Measurements from ENCODE around the gene CKMT2. TPM values are rescaled to one million over a fixed set of nuclear protein-coding genes. Genes with fewer than 3 reads are reported as not detected.

CKMT2 gene
- polyA plus RNA-seq, 1 experiment: 0.11 TPM

GRCh38 chr5:81194633-81195334 lies 38.3 kb upstream of the CKMT2 start:
- Histone ChIP-seq H3K27ac (ENCODE audit: low read depth, low read length) (no peak overlapping the region), H3K4me3 (ENCODE audit: low read depth, low read length) (0 out of 2 replicates have a peak overlapping the region, but pooled peaks have one; percentile 31), H3K9me3 (ENCODE audit: control insufficient read depth, insufficient read depth, low read length) (no peaks in the 10 kb centered on the region), H3K27me3 (ENCODE audit: control insufficient read depth, insufficient read depth, low read length) (no peaks in the 10 kb centered on the region)
- ChIA-PET POLR2A (interaction anchor here (0.7 kb wide), 1 partner anchor 450 kb away, joined by 3 read pairs; no protein-coding TSS in a partner anchor), CTCF (interaction anchor here (0.5 to 3.9 kb wide), 73 partner anchors 9 to 1064 kb away, joined by 3 to 85 read pairs (median 4); no protein-coding TSS in a partner anchor)
- peak; percentile 43 for DNase-seq (ENCODE audit: low read depth, low spot score)
- peak; percentile 99 for TF ChIP-seq CTCF (IDR thresholded peaks at IDR 0.05; ENCODE audit: low read depth, low read length)

GRCh38 chr5:81195335-81195929 lies 37.7 kb upstream of the CKMT2 start:
- Histone ChIP-seq H3K27ac (ENCODE audit: low read depth, low read length) (no peak overlapping the region), H3K27me3 (ENCODE audit: control insufficient read depth, insufficient read depth, low read length) (no peaks in the 10 kb centered on the region), H3K4me3 (ENCODE audit: low read depth, low read length) (no peak overlapping the region), H3K9me3 (ENCODE audit: control insufficient read depth, insufficient read depth, low read length) (no peaks in the 10 kb centered on the region)
- TF ChIP-seq CTCF (IDR thresholded peaks at IDR 0.05; ENCODE audit: low read depth, low read length): no peak
- DNase-seq (ENCODE audit: low read depth, low spot score): no peak
- ChIA-PET CTCF (interaction anchor here (0.5 to 3.9 kb wide), 68 partner anchors 10 to 1063 kb away, joined by 3 to 85 read pairs (median 4); no protein-coding TSS in a partner anchor), POLR2A (interaction anchor here (0.7 kb wide), 1 partner anchor 450 kb away, joined by 3 read pairs; no protein-coding TSS in a partner anchor)

GRCh38 chr5:81202655-81203054 lies 30.5 kb upstream of the CKMT2 start:
- no peaks in the 10 kb centered on the region for H3K9me3 ChIP-seq (ENCODE audit: control insufficient read depth, insufficient read depth, low read length)
- ChIA-PET POLR2A (interaction anchor here (0.6 kb wide), 1 partner anchor 141 kb away, joined by 3 read pairs; no protein-coding TSS in a partner anchor), CTCF (interaction anchor here (1.3 to 8.1 kb wide), 2 partner anchors 9 to 515 kb away, joined by 4 to 57 read pairs; no protein-coding TSS in a partner anchor)
- H3K27me3 ChIP-seq (ENCODE audit: control insufficient read depth, insufficient read depth, low read length): no peaks in the 10 kb centered on the region
- no peak overlapping the region for H3K4me3 ChIP-seq (ENCODE audit: low read depth, low read length)
- no peak for DNase-seq (ENCODE audit: low read depth, low spot score)
- H3K27ac ChIP-seq (ENCODE audit: low read depth, low read length): no peak overlapping the region
- no peak for TF ChIP-seq CTCF (IDR thresholded peaks at IDR 0.05; ENCODE audit: low read depth, low read length)

- ChIA-PET CTCF (interaction anchor here (1.3 to 8.1 kb wide), 2 partner anchors 10 to 516 kb away, joined by 4 to 57 read pairs; no protein-coding TSS in a partner anchor), POLR2A (no interaction called here)
- H3K27ac ChIP-seq (ENCODE audit: low read depth, low read length): no peak overlapping the region
- H3K27me3 ChIP-seq (ENCODE audit: control insufficient read depth, insufficient read depth, low read length): no peaks in the 10 kb centered on the region
- no peaks in the 10 kb centered on the region for H3K9me3 ChIP-seq (ENCODE audit: control insufficient read depth, insufficient read depth, low read length)
- TF ChIP-seq CTCF (IDR thresholded peaks at IDR 0.05; ENCODE audit: low read depth, low read length): no peak
- no peak overlapping the region for H3K4me3 ChIP-seq (ENCODE audit: low read depth, low read length)
- DNase-seq (ENCODE audit: low read depth, low spot score): no peak
Observed at GRCh38 chr5:81203729-81204128, 29.4 kb upstream of the CKMT2 start.

GRCh38 chr5:81204205-81204604 lies 28.9 kb upstream of the CKMT2 start:
- CTCF ChIA-PET: interaction anchor here (0.6 to 8.1 kb wide), 2 partner anchors 10 to 15 kb away, joined by 3 to 57 read pairs; no protein-coding TSS in a partner anchor
- no peak overlapping the region for H3K27ac ChIP-seq (ENCODE audit: low read depth, low read length)
- no peaks in the 10 kb centered on the region for H3K27me3 ChIP-seq (ENCODE audit: control insufficient read depth, insufficient read depth, low read length)
- POLR2A ChIA-PET: no interaction called here
- no peak overlapping the region for H3K4me3 ChIP-seq (ENCODE audit: low read depth, low read length)
- no peak for TF ChIP-seq CTCF (IDR thresholded peaks at IDR 0.05; ENCODE audit: low read depth, low read length)
- no peaks in the 10 kb centered on the region for H3K9me3 ChIP-seq (ENCODE audit: control insufficient read depth, insufficient read depth, low read length)
- no peak for DNase-seq (ENCODE audit: low read depth, low spot score)
